Activated CD8-positive, alpha-beta memory T cell treated with anti-CD3 and anti-CD28 coated beads, Interleukin-2, amount 10 ng/mL, durations not matched to agents 7 days and 5 days (primary cell): Measurements from ENCODE around the gene ME1. TPM values are rescaled to one million over a fixed set of nuclear protein-coding genes. Genes with fewer than 3 reads are reported as not detected.
"Not testable (repeated sequence)": the region's sequence is repeated elsewhere in the genome, so short reads cannot be mapped to it uniquely, and the experiment has no call there.

Experiments used
- ATAC-seq: fragments of 150-1000 bp; cut with Tn5 transposase; one replicate; pipeline ENCODE4 v1.10.0; 2021; ENCODE audit warnings: moderate library complexity
- CTCF ChIA-PET: fragments of 350-600 bp; sonication (Branson Sonifier 250); formaldehyde crosslinking; loops from one replicate; lab custom pipeline; 2021; ENCODE audit warnings: antibody characterized with exemption; lab: Charles Lee
- DNase-seq: peaks from one replicate; pipeline ENCODE4 v3.0.0-alpha.2; 2020
- H3K27ac Mint-ChIP-seq: one replicate; pipeline ENCODE4 v1.8.0; 2021; ENCODE audit warnings: mild to moderate bottlenecking, mixed read lengths
- H3K27me3 Mint-ChIP-seq: one replicate; pipeline ENCODE4 v1.8.0; 2021; ENCODE audit warnings: mixed read lengths
- H3K36me3 Mint-ChIP-seq: one replicate; pipeline ENCODE4 v1.8.0; 2021; ENCODE audit warnings: mild to moderate bottlenecking, mixed read lengths
- H3K4me1 Mint-ChIP-seq: one replicate; pipeline ENCODE4 v1.8.0; 2021; ENCODE audit warnings: mixed read lengths
- H3K4me3 Mint-ChIP-seq: one replicate; pipeline ENCODE4 v1.8.0; 2021; ENCODE audit warnings: mild to moderate bottlenecking, moderate library complexity, mixed read lengths
- H3K9me3 Mint-ChIP-seq: one replicate; pipeline ENCODE4 v1.8.0; 2022; ENCODE audit warnings: low read depth, mixed read lengths
- total RNA-seq, 2 experiments: library from RNA; stranded (reverse); gene quantifications; one replicate each; pipeline ENCODE4 v1.2.3, GENCODE V29; 2021

The ME1 gene
- total RNA-seq, 2 experiments from 2014 or later: 0.14 to 0.20 TPM

DNA sequence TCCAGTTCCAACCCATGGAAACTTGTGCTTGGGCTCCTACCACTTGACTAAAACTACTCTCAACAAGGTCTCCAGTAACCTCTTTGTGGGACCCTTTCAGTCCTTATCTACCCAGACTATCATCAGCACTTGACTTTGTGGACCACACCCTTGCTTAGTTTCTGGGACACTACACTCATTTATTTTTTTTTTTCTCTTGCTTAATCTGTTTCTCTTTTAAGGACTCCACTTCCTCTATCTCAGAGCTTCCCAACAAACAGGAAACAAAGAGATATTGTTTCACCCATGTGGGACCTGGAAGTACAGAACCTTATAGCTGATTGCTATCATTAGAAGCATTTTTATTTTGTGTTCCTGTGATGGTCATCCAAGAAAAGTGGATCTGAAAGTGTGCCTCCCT is 28.8 kb upstream of the ME1 start:
- CTCF ChIA-PET: interaction anchor here (1.0 kb wide), 1 partner anchor 392 kb away, joined by 3 read pairs; the partner anchor contains the start of gene DOP1A
- DNase-seq (no peak), ATAC-seq (no peak)
- H3K9me3 Mint-ChIP-seq: no peaks in the 10 kb centered on the region
- H3K27me3 Mint-ChIP-seq: no peaks in the 10 kb centered on the region
- H3K4me1 Mint-ChIP-seq: no peaks in the 10 kb centered on the region
- H3K27ac Mint-ChIP-seq: no peak overlapping the region
- no peaks in the 10 kb centered on the region for H3K36me3 Mint-ChIP-seq
- no peak overlapping the region for H3K4me3 Mint-ChIP-seq

DNA sequence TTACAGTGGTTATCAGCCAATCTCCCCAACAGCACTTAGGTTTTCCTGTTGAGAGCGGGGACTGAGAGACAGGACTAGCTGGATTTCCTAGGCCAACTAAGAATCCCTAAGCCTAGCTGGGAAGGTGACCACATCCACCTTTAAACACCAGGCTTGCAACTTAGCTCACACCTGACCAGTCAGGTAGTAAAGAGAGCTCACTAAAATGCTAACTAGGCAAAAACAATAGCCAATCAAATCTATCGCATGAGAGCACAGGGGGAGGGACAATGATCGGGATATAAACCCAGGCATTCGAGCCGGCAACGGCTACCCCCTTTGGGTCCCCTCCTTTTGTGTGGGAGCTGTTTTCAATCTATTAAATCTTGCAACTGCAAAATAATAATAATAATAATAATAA is 19.2 kb upstream of the ME1 start:
- H3K4me1 Mint-ChIP-seq, H3K36me3 Mint-ChIP-seq, H3K9me3 Mint-ChIP-seq, DNase-seq, H3K27ac Mint-ChIP-seq, H3K27me3 Mint-ChIP-seq, ATAC-seq, CTCF ChIA-PET, H3K4me3 Mint-ChIP-seq: not testable (repeated sequence)

DNA sequence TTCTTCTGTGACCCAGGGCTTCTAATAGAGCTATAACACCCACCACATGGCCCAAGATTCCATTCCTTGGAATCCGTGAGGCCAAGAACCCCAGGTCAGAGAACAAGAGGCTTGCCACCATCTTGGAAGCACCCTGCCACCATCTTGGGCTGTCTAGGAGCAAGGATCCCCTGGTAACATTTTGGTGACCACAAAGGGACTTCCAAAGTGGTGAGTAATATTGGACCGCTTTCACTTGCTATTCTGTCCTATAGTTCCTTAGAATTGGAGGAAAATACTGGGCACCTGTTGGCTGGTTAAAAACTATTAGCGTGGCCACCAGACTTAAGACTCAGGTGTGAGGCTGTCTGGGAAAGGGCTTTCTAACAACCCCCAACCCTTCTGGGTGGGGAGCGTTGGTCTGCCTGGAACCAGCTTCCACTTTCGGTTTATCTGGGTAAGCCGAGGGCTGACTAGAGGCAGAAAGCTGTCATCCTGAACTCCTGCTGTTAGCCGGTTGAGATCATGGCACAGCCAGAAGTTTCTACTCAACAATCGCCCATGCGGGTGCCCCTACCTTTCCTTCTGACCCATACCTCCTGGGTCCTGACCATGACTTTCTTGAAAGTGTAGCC is 13.3 kb upstream of the ME1 start:
- ATAC-seq, H3K27me3 Mint-ChIP-seq: not testable (repeated sequence)
- CTCF ChIA-PET: interaction anchor here (1.1 kb wide), 1 partner anchor 92 kb away, joined by 3 read pairs; no protein-coding TSS in a partner anchor

DNA sequence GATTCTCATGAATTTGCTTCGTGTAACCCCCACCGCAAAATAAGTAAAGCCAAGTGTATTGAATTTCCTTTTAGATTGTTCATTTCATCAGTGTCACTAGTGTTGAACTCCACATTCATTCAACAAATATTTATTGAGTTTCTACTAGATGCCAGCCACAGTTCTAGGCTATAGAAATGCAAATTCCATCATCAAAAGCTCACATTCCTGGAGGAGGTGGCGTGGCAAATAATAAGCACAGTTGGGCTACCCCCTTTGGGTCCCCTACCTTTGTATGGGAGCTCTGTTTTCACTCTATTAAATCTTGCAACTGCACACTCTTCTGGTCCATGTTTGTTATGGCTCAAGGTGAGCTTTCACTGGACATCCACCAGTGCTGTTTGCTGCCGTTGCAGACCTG is 12.7 kb upstream of the ME1 start:
- Mint-ChIP-seq H3K27me3 (no peaks in the 10 kb centered on the region), H3K4me3 (no peak overlapping the region), H3K9me3 (no peaks in the 10 kb centered on the region), H3K4me1 (no peaks in the 10 kb centered on the region), H3K36me3 (no peaks in the 10 kb centered on the region), H3K27ac (no peak overlapping the region)
- no peak for ATAC-seq
- CTCF ChIA-PET: interaction anchor here (1.1 kb wide), 1 partner anchor 93 kb away, joined by 3 read pairs; no protein-coding TSS in a partner anchor
- DNase-seq: no peak

More for the DNA sequence above, 13.3 kb upstream of the ME1 start:
- H3K4me1 Mint-ChIP-seq, H3K9me3 Mint-ChIP-seq, H3K27ac Mint-ChIP-seq, H3K4me3 Mint-ChIP-seq, H3K36me3 Mint-ChIP-seq, DNase-seq: not testable (repeated sequence)

DNA sequence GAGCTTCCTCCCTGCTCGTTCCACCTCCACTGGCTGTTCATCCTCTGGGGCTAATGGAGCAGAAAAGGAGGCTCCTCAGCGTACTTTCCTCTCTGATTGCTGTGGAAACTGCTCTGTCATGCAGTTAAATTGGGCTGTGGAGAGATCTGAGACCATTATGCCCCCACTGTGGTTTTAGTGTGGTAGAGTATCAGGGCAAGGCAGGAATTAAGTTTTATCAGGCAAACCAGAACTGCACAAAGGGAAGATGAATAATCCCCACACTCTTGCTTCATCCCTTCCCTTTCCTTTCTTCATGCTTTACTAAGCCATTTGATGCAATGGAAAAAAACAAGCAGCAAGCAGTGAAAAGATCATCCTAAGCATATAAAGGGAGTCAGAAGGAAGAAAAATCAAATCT is 11.9 kb upstream of the ME1 start:
- no peak for DNase-seq
- H3K4me1 Mint-ChIP-seq: no peaks in the 10 kb centered on the region
- H3K9me3 Mint-ChIP-seq: no peaks in the 10 kb centered on the region
- H3K27me3 Mint-ChIP-seq: no peaks in the 10 kb centered on the region
- CTCF ChIA-PET: no interaction called here
- no peaks in the 10 kb centered on the region for H3K36me3 Mint-ChIP-seq
- ATAC-seq: no peak
- no peak overlapping the region for H3K27ac Mint-ChIP-seq
- H3K4me3 Mint-ChIP-seq: no peak overlapping the region

DNA sequence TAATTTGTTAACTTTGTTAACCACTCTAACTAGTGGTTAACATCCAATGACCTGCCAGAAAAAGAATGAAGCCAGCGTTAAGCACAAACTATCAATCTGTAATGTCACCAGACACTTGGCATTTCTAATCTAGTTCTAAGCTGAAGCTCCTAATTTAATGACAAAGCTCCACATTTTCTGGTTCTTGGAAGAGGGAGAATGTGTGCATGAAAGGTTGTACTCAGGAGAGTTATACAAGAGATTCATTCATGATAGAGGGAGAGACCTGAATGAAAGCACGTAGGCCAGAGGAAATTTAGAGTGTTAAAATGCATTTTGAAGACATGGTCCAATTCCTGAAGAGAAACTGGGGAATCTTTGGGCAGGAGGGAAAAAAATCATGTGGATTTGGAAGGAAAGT is 8.3 kb upstream of the ME1 start:
- Mint-ChIP-seq H3K36me3 (no peaks in the 10 kb centered on the region), H3K4me3 (no peak overlapping the region), H3K27me3 (no peaks in the 10 kb centered on the region), H3K27ac (no peak overlapping the region), H3K4me1 (no peaks in the 10 kb centered on the region), H3K9me3 (no peaks in the 10 kb centered on the region)
- ATAC-seq (no peak), DNase-seq (no peak)
- CTCF ChIA-PET: no interaction called here

DNA sequence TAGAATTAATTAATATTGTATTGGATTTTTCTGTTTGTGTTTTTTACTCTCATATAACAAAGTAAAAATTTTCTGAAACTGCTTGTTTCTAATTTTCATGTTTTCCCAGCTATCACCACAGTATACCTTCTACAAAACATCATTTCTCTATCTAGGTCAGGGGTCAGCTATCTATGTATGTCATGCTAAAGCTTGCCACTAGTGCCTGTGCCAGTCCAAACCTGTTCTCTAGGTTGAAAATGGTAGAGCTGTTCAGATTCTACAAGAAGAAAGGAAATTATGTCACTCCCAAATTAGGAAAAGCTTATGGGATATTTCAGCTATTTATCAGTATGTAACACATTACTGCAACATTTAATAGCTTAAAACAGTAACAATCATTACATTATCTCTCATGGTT is 5.8 kb upstream of the ME1 start:
- H3K4me3 Mint-ChIP-seq: no peak overlapping the region
- ATAC-seq: no peak
- CTCF ChIA-PET: interaction anchor here (0.6 kb wide), 1 partner anchor 259 kb away, joined by 3 read pairs; no protein-coding TSS in a partner anchor

DNA sequence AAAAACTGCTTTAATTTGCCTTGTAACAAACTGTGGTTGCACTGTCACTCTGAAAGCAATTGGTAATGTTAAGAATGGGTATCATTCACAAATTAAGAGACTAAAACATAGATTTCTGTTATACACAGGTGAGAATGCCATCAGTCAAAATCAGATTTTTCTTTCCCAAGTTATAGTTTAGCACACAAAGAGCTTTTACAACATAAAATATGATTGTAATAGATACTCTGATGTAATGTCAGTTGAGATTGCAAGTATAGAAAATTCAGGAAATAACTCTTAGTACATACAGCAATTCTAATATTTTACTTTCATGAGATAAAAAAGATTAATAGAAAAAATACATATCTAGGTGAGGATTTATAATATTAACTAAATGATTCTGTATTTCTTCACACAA is 2.3 kb upstream of the ME1 start:
- DNase-seq (no peak), ATAC-seq (no peak)
- no peak overlapping the region for H3K4me3 Mint-ChIP-seq
- no peak overlapping the region for H3K27ac Mint-ChIP-seq
- H3K9me3 Mint-ChIP-seq: no peaks in the 10 kb centered on the region
- H3K4me1 Mint-ChIP-seq: peaks cover 3% of the 10 kb centered on the region
- no peaks in the 10 kb centered on the region for H3K36me3 Mint-ChIP-seq
- CTCF ChIA-PET: no interaction called here
- peaks cover 25% of the 10 kb centered on the region for H3K27me3 Mint-ChIP-seq

More for the DNA sequence above, 5.8 kb upstream of the ME1 start:
- H3K27ac Mint-ChIP-seq: no peak overlapping the region
- H3K36me3 Mint-ChIP-seq: no peaks in the 10 kb centered on the region
- no peak for DNase-seq
- peaks cover 7% of the 10 kb centered on the region for H3K27me3 Mint-ChIP-seq
- H3K9me3 Mint-ChIP-seq: no peaks in the 10 kb centered on the region
- H3K4me1 Mint-ChIP-seq: no peaks in the 10 kb centered on the region

DNA sequence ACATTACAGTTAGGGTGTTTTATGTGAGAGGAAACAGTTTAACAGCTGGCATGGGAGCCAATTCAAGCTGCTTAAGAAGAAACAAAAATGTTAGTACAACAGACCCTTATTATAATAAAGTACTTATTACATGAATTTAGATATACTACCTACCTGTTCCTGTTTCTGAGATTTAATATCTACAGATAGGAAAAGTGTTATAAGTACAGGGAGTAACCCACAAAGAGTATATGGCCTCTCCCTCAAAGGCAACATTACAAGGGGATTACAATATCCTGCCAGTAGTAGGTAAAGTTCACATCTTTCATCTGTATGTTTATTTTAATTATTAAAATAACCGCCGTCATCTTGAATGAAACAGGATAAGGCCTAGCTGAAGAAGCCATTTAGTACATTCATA is 1.8 kb upstream of the ME1 start:
- Mint-ChIP-seq H3K4me3 (no peak overlapping the region), H3K27ac (no peak overlapping the region), H3K4me1 (peaks cover 3% of the 10 kb centered on the region), H3K36me3 (no peaks in the 10 kb centered on the region), H3K27me3 (peaks cover 25% of the 10 kb centered on the region), H3K9me3 (no peaks in the 10 kb centered on the region)
- DNase-seq (no peak), ATAC-seq (no peak)
- CTCF ChIA-PET: no interaction called here

DNA sequence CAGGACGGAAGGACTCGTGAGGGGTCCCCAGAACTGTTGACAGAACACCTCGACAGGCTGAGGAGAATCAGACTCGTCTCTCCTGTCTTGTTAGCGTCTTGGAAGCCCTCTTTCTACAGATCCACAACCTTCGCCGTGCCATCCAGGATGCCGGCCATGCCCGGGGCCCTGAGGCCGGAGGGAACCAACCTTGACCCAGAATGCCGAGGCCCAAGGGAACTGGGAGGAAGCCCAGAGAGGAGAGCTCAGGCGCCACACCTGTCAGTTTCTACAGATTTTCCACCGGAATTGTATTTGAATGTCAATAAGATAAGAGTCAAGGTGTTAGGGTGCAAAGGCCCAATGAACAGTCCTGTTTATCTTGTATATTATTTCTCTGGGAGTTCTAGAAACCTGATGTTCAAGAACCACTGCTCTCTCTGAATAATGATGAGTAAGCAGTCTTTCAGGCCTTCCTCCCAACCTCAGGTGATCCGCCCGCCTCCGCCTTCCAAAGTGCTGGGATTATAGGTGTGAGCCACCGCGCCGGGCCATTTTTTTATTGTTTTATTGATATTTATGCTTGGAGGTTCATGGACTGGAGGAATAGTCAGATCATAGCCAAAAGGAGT is 799 bp upstream of the ME1 start:
- Mint-ChIP-seq H3K27me3 (peaks cover 25% of the 10 kb centered on the region), H3K9me3 (no peaks in the 10 kb centered on the region), H3K4me3 (no peak overlapping the region), H3K4me1 (peaks cover 3% of the 10 kb centered on the region), H3K27ac (no peak overlapping the region), H3K36me3 (no peaks in the 10 kb centered on the region)
- CTCF ChIA-PET: no interaction called here
- ATAC-seq (no peak), DNase-seq (no peak)

DNA sequence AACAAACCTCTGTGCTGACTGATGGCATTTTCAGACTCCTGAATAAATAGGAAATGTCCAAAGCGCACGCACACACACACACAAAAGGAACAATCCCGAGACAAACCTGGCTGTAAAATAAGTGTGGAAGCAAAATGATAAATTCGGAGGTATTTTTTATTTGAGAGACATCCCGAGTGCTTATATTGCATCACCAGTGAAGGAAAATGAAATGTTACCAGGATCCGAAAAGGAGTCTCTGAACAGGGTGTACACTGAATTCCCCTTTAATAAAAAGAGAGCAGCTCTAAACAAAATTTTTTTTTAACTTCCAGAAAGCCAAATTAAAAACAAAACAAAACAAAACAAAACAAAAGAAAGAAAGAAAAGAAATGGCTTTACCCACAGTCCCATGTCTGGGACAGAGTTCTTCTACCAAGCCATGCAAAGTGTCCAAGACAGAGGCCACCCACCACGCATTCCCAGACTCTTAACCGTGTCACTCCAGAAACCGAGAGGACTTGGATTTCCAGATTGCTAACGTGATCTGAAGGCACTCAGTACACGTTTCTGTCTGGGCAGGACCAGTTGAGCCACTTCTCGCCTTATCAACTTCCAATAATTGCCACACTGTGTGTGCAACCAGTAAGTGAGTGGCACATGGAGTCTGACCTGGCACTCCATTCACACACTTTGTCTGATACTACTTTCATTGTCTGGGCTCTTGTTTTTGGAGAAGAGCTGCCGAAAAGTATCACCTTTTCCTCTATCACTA is 817 bp downstream of the ME1 start:
- H3K36me3 Mint-ChIP-seq: peaks cover 1% of the 10 kb centered on the region
- DNase-seq: no peak
- H3K9me3 Mint-ChIP-seq: peaks cover 2% of the 10 kb centered on the region
- H3K4me3 Mint-ChIP-seq: no peak overlapping the region
- no peak overlapping the region for H3K27ac Mint-ChIP-seq
- CTCF ChIA-PET: no interaction called here
- ATAC-seq: no peak
- H3K4me1 Mint-ChIP-seq: peaks cover 3% of the 10 kb centered on the region
- H3K27me3 Mint-ChIP-seq: peaks cover 25% of the 10 kb centered on the region

DNA sequence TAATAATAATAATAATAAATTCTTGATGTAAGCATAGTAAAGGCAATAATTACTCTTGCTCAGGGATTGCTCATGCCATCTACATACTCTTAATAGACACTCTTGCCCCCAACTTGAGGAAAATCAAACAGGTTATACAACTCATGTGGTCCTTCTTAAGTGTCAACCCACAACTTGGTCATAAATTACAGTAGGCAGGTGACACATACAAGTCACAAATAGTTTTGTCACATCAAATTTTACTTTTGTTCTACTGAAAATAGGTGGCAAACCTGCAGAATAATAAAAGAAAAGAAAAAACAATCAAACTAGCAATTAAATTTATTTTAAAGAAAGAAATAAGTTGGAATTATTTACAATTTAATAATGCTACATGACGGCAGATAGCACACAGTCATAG is 1.6 kb downstream of the ME1 start:
- ATAC-seq: no peak
- CTCF ChIA-PET: no interaction called here
- H3K27me3 Mint-ChIP-seq: peaks cover 25% of the 10 kb centered on the region
- H3K4me3 Mint-ChIP-seq: no peak overlapping the region
- H3K9me3 Mint-ChIP-seq: peaks cover 2% of the 10 kb centered on the region
- H3K27ac Mint-ChIP-seq: no peak overlapping the region
- H3K36me3 Mint-ChIP-seq: peaks cover 1% of the 10 kb centered on the region
- no peak for DNase-seq
- peaks cover 3% of the 10 kb centered on the region for H3K4me1 Mint-ChIP-seq

DNA sequence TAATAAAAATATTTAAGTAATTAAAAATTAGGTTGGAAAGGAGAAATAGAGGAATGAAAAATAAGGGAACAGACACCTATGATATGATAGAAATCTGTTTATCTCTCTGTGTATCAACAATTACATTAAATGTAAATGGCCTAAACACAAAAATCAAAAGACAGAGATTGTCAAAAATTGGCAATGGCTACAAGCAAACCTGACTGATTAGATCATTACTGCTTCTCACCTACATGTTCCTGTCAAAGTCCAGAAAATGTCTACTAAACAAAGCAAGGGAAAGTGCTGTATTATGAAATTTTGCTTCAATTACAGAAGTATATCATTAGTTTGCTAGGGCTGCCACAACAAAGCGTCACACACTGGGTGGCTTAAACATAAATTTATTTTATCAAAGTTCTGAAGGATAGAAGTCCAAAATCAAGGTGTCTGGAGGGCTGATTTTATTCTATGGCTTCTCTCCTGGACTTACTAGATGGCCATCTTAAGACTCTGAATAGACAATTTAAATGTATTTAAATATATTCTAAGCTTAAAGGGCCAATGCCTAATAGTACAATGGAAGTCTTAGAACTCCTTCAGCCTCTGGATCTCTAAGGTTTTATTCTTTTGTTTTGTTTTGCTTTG is 6.3 kb downstream of the ME1 start:
- Mint-ChIP-seq H3K27me3 (peaks cover under 1% of the 10 kb centered on the region), H3K4me1 (no peaks in the 10 kb centered on the region)
- CTCF ChIA-PET: no interaction called here

More for the DNA sequence above, 6.3 kb downstream of the ME1 start:
- no peak overlapping the region for H3K4me3 Mint-ChIP-seq
- DNase-seq (no peak), ATAC-seq (no peak)
- peaks cover 5% of the 10 kb centered on the region for H3K9me3 Mint-ChIP-seq
- H3K27ac Mint-ChIP-seq: no peak overlapping the region
- H3K36me3 Mint-ChIP-seq: peaks cover 1% of the 10 kb centered on the region
